OCI-M1 (cell line): Measurements from ENCODE around the gene SGMS1.

Source experiments
- DNase-seq: peaks from one replicate; lab custom pipeline; 2025; lab: John Stamatoyannopoulos, UW

SGMS1 gene

DNA sequence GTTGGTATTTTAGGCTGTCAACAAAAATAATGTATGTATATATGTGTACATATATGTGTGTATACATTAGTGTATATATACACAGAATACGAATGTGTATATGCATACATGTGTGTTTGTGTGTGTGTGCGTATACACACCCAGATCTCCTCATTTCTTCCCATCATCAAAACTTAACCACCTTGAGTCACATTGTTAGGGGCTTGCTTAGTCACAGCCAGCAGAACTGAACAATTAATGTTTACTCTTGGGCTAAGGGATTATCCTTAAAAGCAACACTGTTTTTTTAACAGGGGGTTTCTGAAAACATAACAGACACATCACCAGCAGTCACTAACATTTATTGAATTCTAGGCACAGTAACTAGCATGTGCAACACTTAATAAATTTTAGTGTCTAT lies 289.5 kb downstream of the SGMS1 start:
- no peak for DNase-seq

GRCh38 chr10:50333872-50334271 lies 289.9 kb downstream of the SGMS1 start:
- DNase-seq: no peak

GRCh38 chr10:50332108-50332842 lies 291.5 kb downstream of the SGMS1 start:
- DNase-seq: peak; percentile 44

- DNase-seq: no peak
These were observed 292.3 kb downstream of the SGMS1 start for GRCh38 chr10:50331486-50331885.

DNA sequence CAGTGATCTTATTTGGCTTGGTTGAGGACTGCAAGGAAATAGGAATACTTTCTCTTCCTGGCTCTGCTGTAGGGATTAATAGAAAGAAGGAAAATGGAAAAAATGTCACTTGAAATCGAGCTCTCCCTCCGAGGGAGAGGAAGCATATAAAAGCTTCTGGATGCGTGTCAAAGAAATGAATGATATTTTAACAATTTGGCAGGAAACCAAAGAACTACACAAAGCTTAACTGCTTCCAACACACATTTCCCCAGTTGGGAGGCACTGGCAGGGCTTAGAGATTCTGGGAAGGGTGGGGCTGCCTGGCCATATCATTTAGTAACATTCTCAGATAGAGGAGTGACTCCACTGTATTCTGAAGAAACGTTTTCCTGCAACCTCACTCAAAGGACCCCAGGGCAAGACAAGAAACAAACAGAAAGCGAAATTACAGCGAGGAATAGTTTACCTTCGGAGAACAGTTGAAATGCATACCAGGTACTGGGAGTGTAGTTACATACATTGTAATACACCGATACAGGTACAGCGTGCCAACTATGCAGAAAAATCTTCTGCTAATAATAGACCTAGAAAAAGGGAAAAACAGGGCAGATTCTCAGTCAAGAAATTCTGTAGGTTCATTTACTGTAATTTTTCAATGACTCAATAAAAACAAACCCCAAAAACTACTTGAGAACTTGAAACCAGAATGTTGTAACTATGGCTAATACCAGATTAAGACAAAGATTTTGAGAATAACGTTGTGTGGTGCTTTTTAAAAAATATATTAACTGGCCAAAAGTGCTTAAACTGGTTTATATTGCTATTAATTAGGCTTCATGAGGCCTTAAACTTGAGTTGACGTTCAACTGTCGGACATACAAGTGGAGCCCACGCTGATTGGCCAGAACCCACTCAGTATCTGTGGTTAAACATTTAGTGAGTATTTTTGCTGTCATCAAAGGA lies 296.7 kb downstream of the SGMS1 start:
- peak; percentile 99 for DNase-seq

DNA sequence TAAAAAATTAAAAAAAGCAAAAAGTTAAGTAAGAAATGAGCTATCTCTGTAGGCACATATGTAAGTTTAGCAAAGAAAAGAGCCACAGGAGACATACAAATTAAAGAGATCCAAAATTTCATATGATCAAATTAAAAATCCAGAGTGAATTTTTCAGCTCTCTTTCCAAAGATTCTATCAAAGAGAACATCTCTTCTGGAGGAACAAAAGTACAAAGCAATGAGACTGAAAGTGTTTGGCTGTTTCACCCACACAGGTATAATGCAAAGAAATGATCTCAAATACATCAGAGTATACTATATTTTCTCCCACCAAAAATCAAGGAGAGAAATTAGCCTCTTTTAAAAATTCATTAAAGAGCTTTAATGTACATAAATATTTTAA lies 297.6 kb downstream of the SGMS1 start:
- peak; percentile 70 for DNase-seq

DNA sequence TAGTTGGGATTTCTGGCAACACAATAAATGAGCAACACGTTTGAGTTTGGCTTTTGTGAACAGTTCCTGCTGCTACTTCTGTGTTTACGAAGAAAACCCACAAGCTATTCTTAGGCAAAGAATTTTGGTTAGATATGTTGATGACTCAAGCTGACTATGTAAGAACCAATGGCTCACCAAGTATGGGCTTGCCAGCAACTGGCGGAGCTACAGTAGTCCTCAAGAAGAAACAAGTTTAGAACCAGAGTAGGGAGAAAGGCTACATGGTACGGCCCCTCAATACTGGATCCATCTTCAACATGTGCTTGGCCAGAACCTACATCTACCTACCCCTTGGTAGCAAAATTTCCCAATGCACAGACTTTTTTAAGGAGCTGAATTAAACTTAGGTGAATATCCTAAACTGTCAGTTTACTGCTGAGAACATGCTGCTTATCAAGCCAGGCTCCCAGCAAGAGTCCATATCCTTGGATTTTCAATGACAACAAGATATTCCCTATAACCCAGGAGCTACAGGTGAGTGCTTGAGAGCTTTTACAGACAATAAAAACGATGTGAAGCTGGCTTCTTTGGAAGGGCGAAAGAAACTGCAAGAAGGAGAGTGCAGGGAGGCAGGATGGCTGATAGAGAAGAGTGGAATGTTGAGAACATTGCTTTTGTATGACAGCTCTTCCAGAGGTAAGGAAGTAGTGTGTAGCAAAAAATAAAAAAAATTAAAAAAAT lies 298.1 kb downstream of the SGMS1 start:
- peak; percentile 98 for DNase-seq

GRCh38 chr10:50324680-50325393 lies 298.9 kb downstream of the SGMS1 start:
- no peak for DNase-seq

DNA sequence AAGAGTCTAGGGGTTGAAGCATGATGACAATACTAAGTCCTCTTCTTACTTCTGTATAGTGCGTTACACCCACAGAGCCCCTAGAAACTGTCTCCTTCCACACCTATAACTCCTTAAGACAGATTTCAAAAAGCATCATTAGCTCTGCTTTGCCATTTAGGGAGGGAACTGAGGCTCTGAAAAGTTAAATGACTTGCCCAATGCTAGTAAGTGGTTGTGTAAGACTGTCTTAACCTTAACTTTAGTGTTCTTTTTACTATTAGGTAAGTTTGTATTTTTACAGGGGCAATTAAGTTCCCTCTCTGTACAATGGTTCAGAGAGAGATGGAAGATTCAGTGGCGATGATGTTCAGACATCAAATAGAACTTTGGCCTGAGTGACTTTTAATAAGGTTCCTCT lies 299.7 kb downstream of the SGMS1 start:
- DNase-seq: no peak

- DNase-seq: no peak
These were observed 301.7 kb downstream of the SGMS1 start for GRCh38 chr10:50322077-50322476.

DNA sequence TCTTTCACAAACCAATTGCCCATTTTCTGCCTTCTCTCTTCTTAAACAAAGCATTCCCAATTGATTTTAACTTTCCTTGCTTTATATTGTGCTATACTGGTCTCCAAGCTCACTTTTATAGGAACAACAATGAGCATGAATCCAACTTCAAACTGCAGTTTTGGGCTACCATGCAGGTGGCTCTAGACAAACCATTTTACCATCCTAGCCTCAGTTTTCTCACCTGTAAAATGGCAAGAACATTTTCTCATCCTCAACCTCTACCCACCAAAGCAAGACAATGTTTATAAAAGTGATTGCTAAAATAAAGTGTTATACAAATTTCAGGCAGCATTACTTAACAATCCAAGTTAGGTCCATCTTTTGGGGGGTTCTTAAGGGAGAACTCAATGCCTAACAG lies 305.6 kb downstream of the SGMS1 start:
- no peak for DNase-seq

- DNase-seq: peak; percentile 62
These were observed 306.8 kb downstream of the SGMS1 start for GRCh38 chr10:50316695-50317648.

GRCh38 chr10:50316174-50316573 lies 307.6 kb downstream of the SGMS1 start:
- DNase-seq: no peak

DNA sequence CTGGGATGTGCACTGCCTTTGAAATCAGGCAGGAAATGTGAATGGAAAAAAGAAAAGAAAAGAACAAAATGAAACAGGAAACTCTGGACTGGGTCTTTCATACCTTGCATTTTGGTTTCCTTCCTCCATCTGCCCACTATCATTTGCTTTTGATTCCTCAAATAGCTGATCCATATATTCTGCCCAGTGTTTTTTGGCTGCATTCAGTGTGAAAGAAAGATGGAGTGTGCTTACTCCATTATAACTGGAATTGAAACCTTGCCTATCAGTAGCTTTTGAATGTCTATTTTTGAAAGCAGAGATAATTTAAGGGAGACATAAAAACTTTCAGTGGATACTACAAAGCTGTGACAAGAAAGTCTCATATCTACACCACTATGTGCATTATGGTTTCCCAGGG lies 308.3 kb downstream of the SGMS1 start:
- no peak for DNase-seq

GRCh38 chr10:50314169-50315071 lies 309.3 kb downstream of the SGMS1 start:
- no peak for DNase-seq

- DNase-seq: no peak
These were observed 311.0 kb downstream of the SGMS1 start for GRCh38 chr10:50312464-50313437.

- DNase-seq: peak; percentile 78
These were observed 313.1 kb downstream of the SGMS1 start for GRCh38 chr10:50310560-50311174.

DNA sequence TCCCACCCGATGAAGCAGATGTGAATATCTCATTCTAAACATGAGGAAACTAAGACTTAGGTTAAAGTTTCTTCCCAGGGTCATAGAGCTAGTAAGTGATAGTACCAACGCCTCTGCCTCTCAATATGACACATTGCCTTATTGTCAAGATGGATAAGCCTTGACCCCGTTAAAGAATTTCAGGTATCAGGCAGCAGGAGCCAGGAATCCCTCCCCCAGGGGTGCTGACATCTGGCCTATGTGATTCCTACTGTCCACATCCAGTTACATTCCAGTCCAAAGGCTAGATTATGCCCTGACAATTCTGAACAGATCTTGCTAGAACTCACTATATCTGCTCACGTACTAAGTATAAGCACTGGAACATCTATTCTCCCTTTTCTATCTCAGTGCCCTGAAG lies 314.4 kb downstream of the SGMS1 start:
- DNase-seq: no peak
